Psoas muscle (tissue), 8 donors: ENCODE measurements around the gene SULT1B1. TPM values are rescaled to one million over a fixed set of nuclear protein-coding genes. Genes with fewer than 3 reads are reported as not detected.

ENCODE experiments used
- ATAC-seq, 4 donors: fragments of 200-7000 bp; cut with Tn5 transposase; one replicate each; pipeline ENCODE4 v1.9.1; 2020; ENCODE audit warnings: moderate library complexity in 3 of 4, mild to moderate bottlenecking in 2 of 4
- DNase-seq, 2 donors: peaks; one replicate each; pipeline ENCODE4 v3.0.0-alpha.2; 2020
- H3K27ac ChIP-seq: fragments of 200-600 bp; one replicate; pipeline ENCODE4 v1.8.0; 2022
- H3K27me3 ChIP-seq, 3 donors: fragments of 200-600 bp in 1 of 3; one replicate each; pipeline versions ENCODE4 v1.6.1 to v1.8.0; 2013 to 2022; ENCODE audit warnings: low read length in 2 of 3, mild to moderate bottlenecking in 2 of 3, moderate library complexity in 1 of 3; ENCODE audit not compliant: insufficient read depth in 3 of 3
- H3K36me3 ChIP-seq, 2 donors: fragments of 200-600 bp in 1 of 2; one replicate each; pipeline versions ENCODE4 v1.6.1 to v1.8.0; 2013 to 2022; ENCODE audit warnings: low read depth in 1 of 2, mild to moderate bottlenecking in 1 of 2, moderate library complexity in 1 of 2; ENCODE audit not compliant: insufficient read depth in 1 of 2
- H3K4me1 ChIP-seq: fragments of 200-600 bp; one replicate; pipeline ENCODE4 v1.8.0; 2022
- H3K4me3 ChIP-seq: fragments of 200-600 bp; one replicate; pipeline ENCODE4 v1.8.0; 2022; ENCODE audit warnings: mild to moderate bottlenecking
- H3K9me3 ChIP-seq: fragments of 200-600 bp; one replicate; pipeline ENCODE4 v1.8.0; 2022
- CTCF ChIP-seq: fragments of 200-600 bp; IDR thresholded peaks from one replicate; pipeline ENCODE4 v1.8.0; 2022; ENCODE audit warnings: antibody characterized with exemption
- WGBS, 3 donors: extraction: QIAGEN DNeasy Blood & Tissue Kit; methylation state at CpG; one replicate each; pipeline versions ENCODE4 v1.1.6 to v1.1.7; 2013; 5-methylcytosine and 5-hydroxymethylcytosine counted together
- intact Hi-C, 2 donors: fragments of 100-400 bp; cut with DNase I; formaldehyde crosslinking; loops; one replicate each; pipeline versions ENCODE4 v1.11.0 to v1.14.2; 2022
- polyA plus RNA-seq, 3 donors: library from polyadenylated mRNA; stranded (reverse); fragments of 200-250 nt; gene quantifications; one replicate each; pipeline ENCODE4 v1.2.3, GENCODE V29; 2013
- total RNA-seq, 4 donors: library from RNA; stranded (reverse); fragmentation: NEBNext Ultra II Directional in 2 of 4; extraction: Animal tissue kit (Norgen Biotek cat#: 25700) in 2 of 4; gene quantifications; one replicate each; pipeline versions ENCODE4 v1.2.1 to v1.2.4, GENCODE V29; 2021 to 2023
- donor health status: healthy with polysubstance abuse.
- donor health status: DM: no; HTN: no; CAD: no; lungs with moderate emphysema.
- donor health status: Bipolar disorder and iron deficiency.
- donor health status: healthy.
- donor health status: DM: yes; HTN: yes; CAD: no.
- donor health status: DM: no; HTN: no; CAD: no.
- donor health status: DM: no; HTN: no; CAD: no.
- donor health status: DM: yes; HTN: yes; CAD: no.

The SULT1B1 gene
- total and polyA plus RNA-seq, 7 donors = 0.03 to 0.74 (median 0.24) TPM

- no peaks in the 10 kb centered on the region for H3K4me1 ChIP-seq
- no peak for TF ChIP-seq CTCF
- no peak for ATAC-seq
- no peak overlapping the region for H3K4me3 ChIP-seq
- H3K27ac ChIP-seq = no peak overlapping the region
- 63 to 74% (median 68%) methylated on average over 4 of the region's 4 CpGs for WGBS, 3 donors
- no peaks in the 10 kb centered on the region for H3K9me3 ChIP-seq
- DNase-seq = no peak
- no peaks in the 10 kb centered on the region for H3K27me3 ChIP-seq
- H3K36me3 ChIP-seq = no peaks in the 10 kb centered on the region
- intact Hi-C loops = no loop called here
Observed at GRCh38 chr4:69684804-69685203, 75.6 kb downstream of the SULT1B1 start.

Other genes with a start within 250 kb of the SULT1B1 start
- not detected for gene UGT2A2, start 121.0 kb downstream of the SULT1B1 start, total RNA-seq
- not detected for gene UGT2A2, start 121.0 kb downstream of the SULT1B1 start, polyA plus RNA-seq
- not detected for gene UGT2A1, start 107.4 kb downstream of the SULT1B1 start, total RNA-seq
- not detected for gene UGT2A1, start 107.4 kb downstream of the SULT1B1 start, polyA plus RNA-seq
- not detected for gene SULT1E1, start 99.5 kb upstream of the SULT1B1 start, total RNA-seq
- gene SULT1E1, start 99.5 kb upstream of the SULT1B1 start, polyA plus RNA-seq = under 1 TPM in 1 of 3 donors, not detected in 2; 0.05 TPM
- not detected for gene CSN1S1, start 170.4 kb upstream of the SULT1B1 start, total RNA-seq
- not detected for gene CSN1S1, start 170.4 kb upstream of the SULT1B1 start, polyA plus RNA-seq
- gene CSN2, start 205.1 kb upstream of the SULT1B1 start, total RNA-seq = not detected
- not detected for gene CSN2, start 205.1 kb upstream of the SULT1B1 start, polyA plus RNA-seq
- not detected for gene STATH, start 235.3 kb upstream of the SULT1B1 start, total RNA-seq
- under 1 TPM in 1 of 3 donors, not detected in 2; 0.13 TPM for gene STATH, start 235.3 kb upstream of the SULT1B1 start, polyA plus RNA-seq